H1 (cell line): ENCODE data around the gene SCAI. TPM values are rescaled to one million over a fixed set of nuclear protein-coding genes. Genes with fewer than 3 reads are reported as not detected.

ENCODE experiments used
- CTCF ChIA-PET: fragments of 300-600 bp; sonication (Branson Sonifier 250); formaldehyde crosslinking; loops from one replicate; lab custom pipeline; 2021; ENCODE audit not compliant: partially characterized antibody; lab: Charles Lee
- POLR2A ChIA-PET: fragments of 300-600 bp; sonication (Branson Sonifier 250); formaldehyde crosslinking; loops from one replicate; lab custom pipeline; 2021; ENCODE audit warnings: inconsistent platforms; ENCODE audit not compliant: partially characterized antibody; lab: Charles Lee
- DNase-seq, 2 experiments: peaks; one replicate each; pipeline versions ENCODE4 v3.0.0 to v3.0.0-alpha.2; 2010 to 2022; ENCODE audit warnings: low spot score in 2 of 2, low read depth in 1 of 2, mixed read lengths in 1 of 2
- FAIRE-seq: peaks from 2 replicates; lab custom pipeline; 2011; peaks lifted over from hg19 to GRCh38; lab: Jason Lieb, UNC
- H2AFZ ChIP-seq: 2 replicates; pipeline ENCODE4 v1.8.1; 2012; ENCODE audit warnings: low read length, inconsistent platforms
- H2AK5ac ChIP-seq: 2 replicates; pipeline ENCODE4 v1.6.1; 2013; ENCODE audit warnings: low read depth, low read length
- H2BK120ac ChIP-seq: replicated peaks from 2 replicates; pipeline ENCODE3; 2013; ENCODE audit warnings: low read depth, low read length, inconsistent platforms
- H2BK12ac ChIP-seq: 2 replicates; pipeline ENCODE4 v1.6.1; 2013; ENCODE audit warnings: low read depth, low read length
- H2BK15ac ChIP-seq: 2 replicates; pipeline ENCODE4 v1.6.1; 2013; ENCODE audit warnings: low read length
- H2BK20ac ChIP-seq: 2 replicates; pipeline ENCODE4 v1.6.1; 2013; ENCODE audit warnings: low read length
- H2BK5ac ChIP-seq: 2 replicates; pipeline ENCODE4 v1.6.1; 2013; ENCODE audit warnings: low read depth, low read length
- H3K14ac ChIP-seq: 2 replicates; pipeline ENCODE4 v1.6.1; 2013; ENCODE audit warnings: inconsistent platforms; ENCODE audit not compliant: insufficient read length
- H3K18ac ChIP-seq: 2 replicates; pipeline ENCODE4 v1.6.1; 2013; ENCODE audit warnings: low read length; ENCODE audit errors: extremely low read depth
- H3K23ac ChIP-seq: 2 replicates; pipeline ENCODE4 v1.6.1; 2013; ENCODE audit warnings: inconsistent platforms; ENCODE audit not compliant: insufficient read length
- H3K23me2 ChIP-seq: 2 replicates; pipeline ENCODE4 v1.6.1; 2013; ENCODE audit warnings: low read depth, low read length
- H3K27ac ChIP-seq: 2 replicates; pipeline ENCODE4 v1.6.1; 2011; ENCODE audit warnings: low read depth, low read length, inconsistent platforms
- H3K27me3 ChIP-seq, 4 experiments: replicated peaks in 1 of 4; 1 replicate in 1 of 4; 2 replicates in 3 of 4; pipeline versions ENCODE4 v1.6.1 to v1.8.1; 2011 to 2013; ENCODE audit warnings: low read length in 3 of 4, mild to moderate bottlenecking in 3 of 4, inconsistent platforms in 2 of 4, mixed read lengths in 2 of 4, moderate library complexity in 1 of 4; ENCODE audit not compliant: control insufficient read depth in 3 of 4, insufficient read depth in 3 of 4; ENCODE audit errors: extremely low read depth in 1 of 4
- H3K36me3 ChIP-seq, 4 experiments: 2 replicates each; pipeline versions ENCODE4 v1.6.1 to v1.8.1; 2011 to 2013; ENCODE audit warnings: mild to moderate bottlenecking in 4 of 4, low read length in 3 of 4, moderate library complexity in 2 of 4, control low read depth in 1 of 4, inconsistent platforms in 1 of 4; ENCODE audit not compliant: insufficient read depth in 4 of 4, control insufficient read depth in 2 of 4
- H3K4ac ChIP-seq: replicated peaks from 2 replicates; pipeline ENCODE3; 2013; ENCODE audit warnings: low read length, low read depth, mixed read lengths, inconsistent platforms; ENCODE audit not compliant: insufficient read length
- H3K4me1 ChIP-seq, 4 experiments: replicated peaks in 1 of 4; 1 replicate in 1 of 4; 2 replicates in 3 of 4; pipeline versions ENCODE4 v1.6.1 to v1.8.1; 2011 to 2013; ENCODE audit warnings: low read length in 3 of 4, inconsistent platforms in 2 of 4, mixed read lengths in 1 of 4; ENCODE audit not compliant: insufficient read depth in 4 of 4, control insufficient read depth in 3 of 4
- H3K4me2 ChIP-seq, 2 experiments: 2 replicates each; pipeline versions ENCODE4 v1.6.1 to v1.8.1; 2011 to 2013; ENCODE audit warnings: low read depth in 2 of 2, low read length in 2 of 2, control low read depth in 1 of 2, inconsistent platforms in 1 of 2, mild to moderate bottlenecking in 1 of 2; ENCODE audit not compliant: insufficient read depth in 1 of 2
- H3K4me3 ChIP-seq, 4 experiments: fragments of 200-600, 300-600 bp in 1 of 4; sonication (generic), shearing (Covaris generic), sonication (Bioruptor Twin) in 1 of 4; 2 replicates each; pipeline versions ENCODE4 v1.5.1 to v1.8.1; 2011 to 2016; ENCODE audit warnings: low read length in 4 of 4, low read depth in 3 of 4, control low read depth in 2 of 4, inconsistent platforms in 2 of 4, mild to moderate bottlenecking in 2 of 4, mixed read lengths in 1 of 4, moderate library complexity in 1 of 4; ENCODE audit not compliant: insufficient read depth in 2 of 4; ENCODE audit errors: extremely low read depth in 1 of 4
- H3K56ac ChIP-seq: replicated peaks from 2 replicates; pipeline ENCODE3; 2013; ENCODE audit warnings: low read depth, mild to moderate bottlenecking, mixed read lengths, low read length, inconsistent platforms; ENCODE audit not compliant: insufficient read length
- H3K79me1 ChIP-seq: 2 replicates; pipeline ENCODE4 v1.6.1; 2013; ENCODE audit warnings: low read depth, low read length, control low read depth
- H3K79me2 ChIP-seq, 2 experiments: 2 replicates each; pipeline versions ENCODE4 v1.6.1 to v1.8.1; 2012 to 2013; ENCODE audit warnings: low read length in 2 of 2, mild to moderate bottlenecking in 2 of 2, inconsistent platforms in 1 of 2; ENCODE audit not compliant: insufficient read depth in 2 of 2, control insufficient read depth in 1 of 2
- H3K9ac ChIP-seq, 4 experiments: replicated peaks in 1 of 4; 1 replicate in 1 of 4; 2 replicates in 3 of 4; pipeline versions ENCODE4 v1.6.1 to v1.8.1; 2011 to 2013; ENCODE audit warnings: low read depth in 3 of 4, low read length in 3 of 4, control low read depth in 2 of 4, mild to moderate bottlenecking in 2 of 4, moderate library complexity in 2 of 4, inconsistent platforms in 1 of 4; ENCODE audit errors: extremely low read depth in 1 of 4
- H3K9me3 ChIP-seq, 2 experiments: 2 replicates each; pipeline versions ENCODE4 v1.6.1 to v1.8.1; 2012 to 2013; ENCODE audit warnings: mild to moderate bottlenecking in 2 of 2, moderate library complexity in 2 of 2, control low read depth in 1 of 2, inconsistent platforms in 1 of 2, low read depth in 1 of 2, low read length in 1 of 2, mixed read lengths in 1 of 2; ENCODE audit not compliant: insufficient read depth in 2 of 2
- H4K20me1 ChIP-seq, 2 experiments: replicated peaks in 1 of 2; 2 replicates each; pipeline versions ENCODE3 to v1.8.1; 2011 to 2013; ENCODE audit warnings: inconsistent platforms in 2 of 2, low read length in 2 of 2, mild to moderate bottlenecking in 1 of 2; ENCODE audit not compliant: insufficient read depth in 2 of 2, control insufficient read depth in 1 of 2
- H4K5ac ChIP-seq: 2 replicates; pipeline ENCODE4 v1.6.1; 2013; ENCODE audit warnings: low read length, low read depth, mixed read lengths, inconsistent platforms; ENCODE audit not compliant: insufficient read length
- H4K8ac ChIP-seq: 2 replicates; pipeline ENCODE4 v1.8.0; 2013; ENCODE audit warnings: mild to moderate bottlenecking, moderate library complexity, low read length, inconsistent platforms; ENCODE audit not compliant: insufficient read depth; ENCODE audit errors: extremely low read depth
- H4K91ac ChIP-seq: replicated peaks from 2 replicates; pipeline ENCODE3; 2013; ENCODE audit warnings: low read length, mixed read lengths, inconsistent platforms; ENCODE audit not compliant: insufficient read length
- GABPA ChIP-seq: IDR thresholded peaks from 2 replicates; pipeline ENCODE4 v1.6.1; 2011; ENCODE audit warnings: mild to moderate bottlenecking, low read length, moderate library complexity, borderline replicate concordance; ENCODE audit not compliant: insufficient read depth
- JUN ChIP-seq: IDR thresholded peaks from 2 replicates; pipeline ENCODE4 v1.6.1; 2011; ENCODE audit warnings: low read depth, mild to moderate bottlenecking, improper control_type of control experiment, low read length
- MAX ChIP-seq: IDR thresholded peaks from 2 replicates; pipeline ENCODE4 v1.6.1; 2012; ENCODE audit warnings: inconsistent platforms
- SIX5 ChIP-seq: IDR thresholded peaks from 2 replicates; pipeline ENCODE4 v1.6.1; 2011; ENCODE audit warnings: mild to moderate bottlenecking, low read depth, low read length
- YY1 ChIP-seq: IDR thresholded peaks from 2 replicates; pipeline ENCODE4 v1.6.1; 2011; ENCODE audit warnings: low read depth, mild to moderate bottlenecking, low read length
- WGBS, 2 experiments: shearing (Covaris generic) in 1 of 2; methylation state at CpG; one replicate each; pipeline versions ENCODE4 v1.1.6 to v1.1.7; 2013 to 2015; ENCODE audit warnings: low lambda C conversion rate in 2 of 2, mixed read lengths in 2 of 2, inconsistent platforms in 1 of 2, low coverage in 1 of 2, missing lambda C conversion rate in 1 of 2; ENCODE audit not compliant: insufficient replicate concordance in 2 of 2, insufficient coverage in 1 of 2, insufficient read length in 1 of 2; ENCODE audit errors: extremely low coverage in 1 of 2, missing lambda C conversion rate in 1 of 2; 5-methylcytosine and 5-hydroxymethylcytosine counted together
- polyA plus RNA-seq, 7 experiments: library from polyadenylated mRNA; depleted of rRNA in 3 of 7; stranded (reverse) in 5 of 7; unstranded in 2 of 7; fragments of >200 nt in 5 of 7; fragments of 200-250 nt in 2 of 7; gene quantifications; 1 replicate in 5 of 7; 2 replicates in 1 of 7; 4 replicates in 1 of 7; pipeline versions ENCODE4 v1.2.1 to v1.2.3, GENCODE V29; 2011 to 2013; ENCODE audit warnings: missing spikeins in 2 of 7, mixed read lengths in 2 of 7
- total RNA-seq: library from RNA; stranded (reverse); fragmentation: NEBNext Ultra II Directional; extraction: Animal tissue kit (Norgen Biotek cat#: 25700); gene quantifications from 2 replicates; pipeline ENCODE4 v1.2.1, GENCODE V29; 2021
- TF ChIP-seq, protein P1 (sequence below): IDR thresholded peaks from 2 replicates; pipeline ENCODE4 v1.6.1; 2011; ENCODE audit warnings: low read length, improper control_type of control experiment

Gene SCAI
- total and polyA plus RNA-seq, 2 of the 8 experiments (the other 6 are each of a cell fraction or from before 2014, with no cell fraction given), result 6.4 to 19.8 TPM

DNA sequence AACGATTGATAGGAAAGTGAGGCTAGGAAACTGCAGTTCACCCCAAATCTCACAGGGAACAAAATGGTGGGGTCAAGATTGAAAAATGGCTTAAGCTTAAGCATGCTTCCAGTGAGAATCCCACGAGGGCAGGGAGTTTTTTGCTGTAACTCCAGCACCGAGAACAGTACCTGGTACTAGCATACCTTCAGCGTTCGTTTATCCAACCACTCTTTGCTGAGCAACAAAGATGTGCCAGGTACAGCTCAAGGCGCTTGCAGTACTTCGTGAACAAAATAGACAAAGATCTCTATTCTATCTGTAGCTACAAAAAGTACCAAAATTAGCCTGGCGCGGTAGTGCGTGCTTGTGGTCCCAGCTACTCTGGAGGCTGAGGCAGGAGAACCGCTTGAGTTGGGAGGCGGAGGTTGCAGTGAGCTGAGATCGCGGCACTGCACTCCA, 47.1 kb upstream of the SCAI start:
- H3K4me1 ChIP-seq, result peaks cover 0 to 3% (median 1%) of the 10 kb centered on the region in 4 experiments; a peak in 1 of 7 replicates
- no peaks in the 10 kb centered on the region for H3K79me1 ChIP-seq
- H3K4me2 ChIP-seq, result peak overlapping the region; percentile 71 to 76
- H3K14ac ChIP-seq, result no peak overlapping the region
- no peak overlapping the region for H2BK15ac ChIP-seq
- DNase-seq (no peak), FAIRE-seq (no peak)
- H4K5ac ChIP-seq, result no peak overlapping the region
- H3K23ac ChIP-seq, result no peak overlapping the region
- H4K20me1 ChIP-seq, result peaks cover 2 to 3% of the 10 kb centered on the region in 2 experiments
- H3K36me3 ChIP-seq, result no peaks in the 10 kb centered on the region
- no peak overlapping the region for H3K56ac ChIP-seq
- no peaks in the 10 kb centered on the region for H3K27me3 ChIP-seq
- H2BK5ac ChIP-seq, result no peak overlapping the region
- H2BK120ac ChIP-seq, result no peak overlapping the region
- POLR2A ChIA-PET, result interaction anchor here (0.8 to 1.4 kb wide), 3 partner anchors 8 to 333 kb away, joined by 3 to 10 read pairs (median 5); no protein-coding TSS in a partner anchor
- H2BK12ac ChIP-seq, result no peak overlapping the region
- H3K9me3 ChIP-seq, result no peaks in the 10 kb centered on the region
- CTCF ChIA-PET, result interaction anchor here (0.6 to 0.9 kb wide), 2 partner anchors 9 to 144 kb away, joined by 3 read pairs; no protein-coding TSS in a partner anchor
- peak overlapping the region; percentile 95 for H2AFZ ChIP-seq
- WGBS, 2 experiments, result 74% methylated on average over 14 of the region's 14 CpGs; no CpG with 5 or more reads in 1 of the 2 experiments
- H3K18ac ChIP-seq, result no peak overlapping the region
- peak overlapping the region; percentile 80 for H3K27ac ChIP-seq
- H3K4me3 ChIP-seq, result peak overlapping the region; percentile 95 to 99 (median 96)
- H4K91ac ChIP-seq, result no peak overlapping the region
- TF ChIP-seq, protein P1, sequence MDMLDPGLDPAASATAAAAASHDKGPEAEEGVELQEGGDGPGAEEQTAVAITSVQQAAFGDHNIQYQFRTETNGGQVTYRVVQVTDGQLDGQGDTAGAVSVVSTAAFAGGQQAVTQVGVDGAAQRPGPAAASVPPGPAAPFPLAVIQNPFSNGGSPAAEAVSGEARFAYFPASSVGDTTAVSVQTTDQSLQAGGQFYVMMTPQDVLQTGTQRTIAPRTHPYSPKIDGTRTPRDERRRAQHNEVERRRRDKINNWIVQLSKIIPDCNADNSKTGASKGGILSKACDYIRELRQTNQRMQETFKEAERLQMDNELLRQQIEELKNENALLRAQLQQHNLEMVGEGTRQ, result no peak
- TF ChIP-seq MAX (peak; percentile 32; the same call in 1 of the 2 replicates), SIX5 (no peak), YY1 (peak; percentile 25; the same call in 1 of the 2 replicates), JUN (no peak), GABPA (no peak)
- H3K9ac ChIP-seq, result peak overlapping the region; percentile 36 to 74 (median 66); a peak in 6 of 7 replicates
- H4K8ac ChIP-seq, result no peak overlapping the region
- peaks cover 13 to 40% of the 10 kb centered on the region in 2 experiments for H3K79me2 ChIP-seq
- H2AK5ac ChIP-seq, result no peak overlapping the region
- no peak overlapping the region for H3K4ac ChIP-seq
- H2BK20ac ChIP-seq, result no peak overlapping the region
- peaks cover 4% of the 10 kb centered on the region; the same call in 1 of the 2 replicates for H3K23me2 ChIP-seq
